Activated CD4-positive, alpha-beta T cell treated with anti-CD3 and anti-CD28 coated beads, Interleukin-2, amount 10 ng/mL, durations not matched to agents 24 days and 14 days (primary cell): ENCODE results near the gene NLRC3. TPM values are rescaled to one million over a fixed set of nuclear protein-coding genes. Genes with fewer than 3 reads are reported as not detected.

Experiments used
- DNase-seq: peaks from one replicate; pipeline ENCODE4 v3.0.0; 2022
- H3K27ac Mint-ChIP-seq: one replicate; pipeline ENCODE4 v1.8.0; 2022; ENCODE audit warnings: mild to moderate bottlenecking, mixed read lengths
- H3K27me3 Mint-ChIP-seq: one replicate; pipeline ENCODE4 v1.8.0; 2022; ENCODE audit warnings: mixed read lengths
- H3K36me3 Mint-ChIP-seq: one replicate; pipeline ENCODE4 v1.8.0; 2022; ENCODE audit warnings: low read depth, mild to moderate bottlenecking, mixed read lengths
- H3K4me1 Mint-ChIP-seq: one replicate; pipeline ENCODE4 v1.8.0; 2021; ENCODE audit warnings: mixed read lengths
- H3K4me3 Mint-ChIP-seq: one replicate; pipeline ENCODE4 v1.8.0; 2022; ENCODE audit warnings: mild to moderate bottlenecking, moderate library complexity, mixed read lengths
- H3K9me3 Mint-ChIP-seq: one replicate; pipeline ENCODE4 v1.8.0; 2021; ENCODE audit warnings: mixed read lengths
- intact Hi-C: fragments of 100-400 bp; cut with micrococcal nuclease; formaldehyde crosslinking; loops from one replicate; pipeline ENCODE4 v1.15.1; 2023
- total RNA-seq: library from RNA; stranded (reverse); gene quantifications from 2 replicates; pipeline ENCODE4 v1.2.3, GENCODE V29; 2022

Gene NLRC3
- total RNA-seq, 1 donor from 2014 or later, result 22.1 TPM

DNA sequence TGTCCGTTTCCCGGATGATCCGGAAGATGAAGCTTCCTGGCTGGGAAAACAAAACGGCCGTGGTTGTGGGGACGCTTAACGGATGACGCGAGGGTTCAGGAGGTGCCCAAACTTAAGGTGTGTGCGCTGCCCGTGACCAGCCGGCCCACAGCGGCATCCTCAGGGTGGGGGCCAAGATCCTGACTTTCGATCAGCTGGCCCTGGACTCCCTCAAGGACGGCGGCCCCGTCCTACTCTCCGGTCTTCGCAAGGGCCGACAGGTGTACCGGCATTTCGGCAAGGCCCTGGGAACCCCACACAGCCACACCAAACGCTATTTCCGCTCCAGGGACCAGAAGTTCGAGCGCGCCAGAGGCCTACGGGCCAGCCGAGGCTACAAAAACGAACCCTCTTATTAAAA, 80.8 kb downstream of the NLRC3 start:
- Mint-ChIP-seq H3K27ac (no peak overlapping the region), H3K9me3 (no peaks in the 10 kb centered on the region), H3K27me3 (no peaks in the 10 kb centered on the region), H3K4me3 (no peak overlapping the region), H3K4me1 (peaks cover 9% of the 10 kb centered on the region), H3K36me3 (peaks cover 3% of the 10 kb centered on the region)
- no peak for DNase-seq
- intact Hi-C loops, result no loop called here

GRCh38 chr16:3495176-3495575, 82.0 kb downstream of the NLRC3 start, which contains the start of gene C16orf90:
Gene C16orf90, minus strand, starts transcription at chr16:3495489. Its CDS starts 68 bp downstream, at chr16:3495421.
- Mint-ChIP-seq H3K27ac (no peak within 1 kb of the TSS), H3K4me1 (no peaks in the 10 kb centered on the region), H3K36me3 (no peaks in the 10 kb centered on the region), H3K9me3 (no peaks in the 10 kb centered on the region), H3K27me3 (no peaks in the 10 kb centered on the region), H3K4me3 (no peak within 1 kb of the TSS)
- intact Hi-C loops, result no loop called here
- no peak for DNase-seq

DNA sequence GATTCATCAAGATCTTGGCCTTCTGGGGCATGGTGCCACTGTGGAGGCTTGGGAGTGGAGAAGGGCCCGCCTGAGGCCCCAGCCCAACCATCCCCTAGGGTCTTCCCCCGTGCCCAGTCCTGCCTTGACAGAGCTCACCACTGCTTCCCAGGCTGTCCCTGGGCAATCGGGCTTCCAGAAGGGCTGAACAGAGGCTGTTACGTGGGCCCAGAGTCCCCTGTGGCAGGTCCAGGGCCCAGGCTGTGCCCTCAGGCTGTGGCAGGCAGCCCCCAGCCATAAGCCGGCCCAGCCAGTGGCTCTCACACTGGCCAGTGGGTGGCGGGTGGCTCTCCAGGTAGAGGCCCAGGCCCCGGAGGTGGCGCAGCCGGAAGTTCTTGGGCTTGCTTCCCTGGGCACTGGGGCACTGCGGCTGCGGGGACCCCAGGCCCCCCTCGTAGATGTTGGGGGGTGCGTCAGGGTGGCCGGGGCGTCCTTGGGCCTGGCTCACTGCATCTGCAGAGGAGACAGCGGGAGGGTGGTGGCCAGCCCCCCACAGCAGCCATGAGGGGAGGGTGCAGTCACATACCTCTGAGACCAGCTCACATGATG, 82.7 kb downstream of the NLRC3 start:
- Mint-ChIP-seq H3K27ac (no peak overlapping the region), H3K27me3 (no peaks in the 10 kb centered on the region), H3K4me1 (no peaks in the 10 kb centered on the region), H3K9me3 (no peaks in the 10 kb centered on the region), H3K36me3 (no peaks in the 10 kb centered on the region), H3K4me3 (no peak overlapping the region)
- intact Hi-C loops, result no loop called here
- DNase-seq, result no peak

- no peak overlapping the region for H3K4me3 Mint-ChIP-seq
- H3K27ac Mint-ChIP-seq, result no peak overlapping the region
- DNase-seq, result no peak
- H3K27me3 Mint-ChIP-seq, result no peaks in the 10 kb centered on the region
- intact Hi-C loops, result no loop called here
- no peaks in the 10 kb centered on the region for H3K36me3 Mint-ChIP-seq
- H3K4me1 Mint-ChIP-seq, result no peaks in the 10 kb centered on the region
- no peaks in the 10 kb centered on the region for H3K9me3 Mint-ChIP-seq
These were observed 84.8 kb downstream of the NLRC3 start for GRCh38 chr16:3492356-3492755.

GRCh38 chr16:3490911-3491629, 86.1 kb downstream of the NLRC3 start:
- no peak for DNase-seq
- Mint-ChIP-seq H3K36me3 (peaks cover 5% of the 10 kb centered on the region), H3K4me3 (no peak overlapping the region), H3K9me3 (no peaks in the 10 kb centered on the region), H3K27ac (no peak overlapping the region), H3K4me1 (no peaks in the 10 kb centered on the region), H3K27me3 (no peaks in the 10 kb centered on the region)
- intact Hi-C loops, result no loop called here

Other genes with a start within 250 kb of the NLRC3 start
- gene OR2C1, start 221.5 kb downstream of the NLRC3 start, total RNA-seq, result not detected in 2 replicates
- 16.8 and 17.9 TPM in 2 replicates for gene ZSCAN32, start 176.4 kb downstream of the NLRC3 start, total RNA-seq
- 10.1 and 11.4 TPM in 2 replicates for gene ZNF174, start 176.2 kb downstream of the NLRC3 start, total RNA-seq
- gene ZNF597, start 133.9 kb downstream of the NLRC3 start, total RNA-seq, result 1.9 and 2.1 TPM in 2 replicates
- 31.4 and 34.7 TPM in 2 replicates for gene NAA60, start 133.7 kb downstream of the NLRC3 start, total RNA-seq
- not detected in 2 replicates for gene C16orf90, start 81.9 kb downstream of the NLRC3 start, total RNA-seq
- gene CLUAP1, start 76.4 kb downstream of the NLRC3 start, total RNA-seq, result 19.6 and 22.5 TPM in 2 replicates
- 10.6 and 10.9 TPM in 2 replicates for gene SLX4, start 34.2 kb upstream of the NLRC3 start, total RNA-seq
- gene DNASE1, start 77.3 kb upstream of the NLRC3 start, total RNA-seq, result 11.0 and 11.6 TPM in 2 replicates
- gene TRAP1, start 140.1 kb upstream of the NLRC3 start, total RNA-seq, result 394 and 421 TPM in 2 replicates